ENCODE measurements around the gene ZP1. TPM values are rescaled to one million over a fixed set of nuclear protein-coding genes. Genes with fewer than 3 reads are reported as not detected.

ZP1 gene
- total and polyA plus RNA-seq, 2 of the 4 experiments (the other 2 are of a cell fraction): 0.18 to 1.6 TPM

DNA sequence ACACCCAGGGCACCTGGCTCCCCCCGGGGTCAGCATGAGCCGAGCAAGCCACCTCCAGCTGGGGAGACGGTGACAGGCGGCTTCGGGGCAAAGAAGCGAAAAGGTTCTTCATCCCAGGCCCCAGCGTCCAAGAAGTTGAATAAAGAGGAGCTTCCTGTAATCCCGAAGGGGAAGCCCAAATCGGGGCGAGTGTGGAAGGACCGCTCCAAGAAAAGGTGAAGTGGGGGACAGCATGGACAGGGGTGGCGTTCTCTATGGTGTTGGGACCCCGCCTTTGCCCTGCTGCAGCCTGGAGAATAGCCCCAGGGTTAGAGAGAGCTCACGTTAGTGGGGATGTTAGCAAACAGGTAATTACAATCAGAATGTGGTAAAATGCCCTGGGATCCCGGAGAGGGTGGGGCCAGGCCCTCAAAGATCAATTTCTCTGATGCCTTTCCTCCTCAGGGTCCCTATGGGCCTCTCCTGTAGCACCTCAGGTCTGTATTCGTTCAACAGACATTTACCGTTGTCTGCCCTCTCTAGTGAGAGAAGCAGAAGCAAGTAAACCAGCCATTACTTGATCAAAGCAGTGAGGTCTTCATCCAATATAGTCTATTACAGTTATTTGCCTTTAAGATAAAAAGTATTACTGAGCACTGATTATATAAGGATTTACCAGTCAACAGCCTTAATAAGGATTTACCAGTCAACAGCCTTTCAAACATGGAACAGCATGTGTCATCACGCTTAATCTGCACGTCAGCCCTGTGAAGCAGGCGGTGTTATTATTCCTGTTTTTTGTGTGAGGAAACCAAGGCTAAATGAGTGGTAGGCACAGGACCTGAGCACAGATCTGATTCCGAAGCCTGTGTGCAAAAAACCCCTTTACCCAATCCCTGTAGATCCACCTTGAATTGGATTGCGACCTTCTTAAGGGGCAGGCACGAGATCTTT, 24.4 kb upstream of the ZP1 start:
- Histone ChIP-seq H3K4me3 (ENCODE audit: insufficient read depth, low read depth, low read length) (peak overlapping the region; percentile 69), H4K5ac (ENCODE audit: low read depth, low read length) (peak overlapping the region; percentile 8; the same call in 1 of the 2 replicates), H3K79me1 (ENCODE audit: low read depth in 1 of 2, low read length in 2 of 2) (peaks cover 19 to 53% of the 10 kb centered on the region in 2 experiments), H4K91ac (ENCODE audit: insufficient read depth, low read depth, low read length) (no peak overlapping the region), H3K9me1 (ENCODE audit: insufficient read depth, low read length) (peaks cover 11% of the 10 kb centered on the region), H3K9ac (ENCODE audit: low read depth, low read length) (peak overlapping the region; percentile 70), H3K14ac (replicated peaks; ENCODE audit: low read depth, low read length) (0 out of 2 replicates have a peak overlapping the region, but pooled peaks have one; percentile 23), H3K27me3 (ENCODE audit: control insufficient read depth, insufficient read depth, low read length) (no peaks in the 10 kb centered on the region; the same call in 1 of the 2 replicates), H4K8ac (ENCODE audit: low read depth in 2 of 2, low read length in 2 of 2) (no peak overlapping the region; a peak in 1 of 4 replicates), H3K4ac (ENCODE audit: low read depth, low read length) (peak overlapping the region; percentile 51; the same call in 1 of the 2 replicates), H2AFZ (replicated peaks; ENCODE audit: low read length, poor library complexity) (peak overlapping the region; percentile 98), H3K56ac (ENCODE audit: extremely low read depth, insufficient read depth, low read length) (0 out of 2 replicates have a peak overlapping the region, but pooled peaks have one; percentile 38), H2BK15ac (ENCODE audit: low read depth, low read length) (no peak overlapping the region), H3K9me3 (ENCODE audit: control insufficient read depth, insufficient read depth, low read length) (no peaks in the 10 kb centered on the region), H3K18ac (ENCODE audit: low read depth, low read length) (no peak overlapping the region), H3K27ac (ENCODE audit: insufficient read depth, low read length) (peak overlapping the region; percentile 21; the same call in 1 of the 2 replicates), H2BK20ac (ENCODE audit: low read depth, low read length) (no peak overlapping the region), H3K4me2 (ENCODE audit: low read depth, low read length) (peak overlapping the region; percentile 72), H3K36me3 (ENCODE audit: control insufficient read depth, insufficient read depth, low read length) (peaks cover 2% of the 10 kb centered on the region), H3K4me1 (ENCODE audit: control insufficient read depth, insufficient read depth, low read length) (peaks cover 25% of the 10 kb centered on the region), H2BK120ac (ENCODE audit: low read depth, low read length) (no peak overlapping the region), H4K20me1 (ENCODE audit: insufficient read depth, low read length) (0 out of 2 replicates have a peak, but pooled peaks cover 12% of the 10 kb centered on the region), H2BK5ac (ENCODE audit: low read depth, low read length, poor library complexity, severe bottlenecking) (no peak overlapping the region), H2AK9ac (replicated peaks; ENCODE audit: low read depth, low read length, poor library complexity) (peak overlapping the region; percentile 97), H3K23ac (ENCODE audit: low read depth, low read length) (peak overlapping the region; percentile 41), H2AK5ac (ENCODE audit: low read depth, low read length) (peak overlapping the region; percentile 71)
- CTCF ChIA-PET: no interaction called here
- no peak for DNase-seq
- no TSS peak for BruUV-seq (replicated peaks)
- intact Hi-C loops (cut with micrococcal nuclease): no loop called here
- 12% methylated on average over 7 of the region's 23 CpGs; no CpG with 5 or more reads in 1 of the 2 experiments for WGBS, 2 experiments (ENCODE audit: extremely low coverage in 2 of 2, insufficient read length in 1 of 2)
- in situ Hi-C loops (cut with MboI; ENCODE audit: low sequenced_read_pairs): no loop called here
- POLR2A ChIA-PET (ENCODE audit: unreplicated experiment): no interaction called here
- dilution Hi-C loops (cut with HindIII; ENCODE audit: low sequenced_read_pairs, unreplicated experiment): no loop called here
- ATAC-seq (ENCODE audit: low read depth): no peak
- TF ChIP-seq RFX5 (IDR thresholded peaks at IDR 0.05; ENCODE audit: low read depth, low read length) (no peak), MAFK (IDR thresholded peaks at IDR 0.05; ENCODE audit: low read depth, low read length) (no peak), POLR2A (IDR thresholded peaks at IDR 0.05; ENCODE audit: low read depth, low read length) (no peak), MXI1 (IDR thresholded peaks at IDR 0.05; ENCODE audit: borderline replicate concordance, low read depth, low read length) (no peak), SMC3 (IDR thresholded peaks at IDR 0.05; ENCODE audit: low read depth, low read length) (no peak), CHD1 (IDR thresholded peaks at IDR 0.05; ENCODE audit: low read depth, low read length) (no peak), RAD21 (IDR thresholded peaks at IDR 0.05; ENCODE audit: low read length) (no peak), CTCF (conservative IDR thresholded peaks at IDR 0.05; ENCODE audit: low read depth, low read length) (no peak), NFE2L2 (IDR thresholded peaks at IDR 0.05; ENCODE audit: low read depth, low read length) (no peak), USF2 (IDR thresholded peaks at IDR 0.05; ENCODE audit: low read depth, low read length) (no peak), CEBPB (IDR thresholded peaks at IDR 0.05; ENCODE audit: low read depth, low read length) (no peak), MAZ (IDR thresholded peaks at IDR 0.05; ENCODE audit: borderline replicate concordance, low read depth, low read length) (no peak), RCOR1 (IDR thresholded peaks at IDR 0.05; ENCODE audit: insufficient replicate concordance, low read length) (no peak), BHLHE40 (IDR thresholded peaks at IDR 0.05; ENCODE audit: low read depth, low read length) (no peak), FOS (IDR thresholded peaks at IDR 0.05; ENCODE audit: low read depth, low read length) (no peak)
